ENCODE measurements around the gene IL26.

Gene IL26

GRCh38 chr12:68247785-68248184 lies 22.2 kb upstream of the IL26 start:
- Histone ChIP-seq H3K4me3 (replicated peaks; ENCODE audit: insufficient read depth, low read length) (no peak overlapping the region), H3K27me3 (ENCODE audit: insufficient read depth, poor library complexity, severe bottlenecking) (no peaks in the 10 kb centered on the region), H3K27ac (replicated peaks) (no peak overlapping the region)
- TF ChIP-seq SPI1 (IDR thresholded peaks at IDR 0.05; ENCODE audit: borderline replicate concordance, low read depth) (no peak), POLR2AphosphoS5 (IDR thresholded peaks at IDR 0.05; ENCODE audit: low read depth) (no peak), REST (IDR thresholded peaks at IDR 0.05; ENCODE audit: insufficient replicate concordance, low read depth) (no peak), CTCF (IDR thresholded peaks at IDR 0.05; ENCODE audit: insufficient read depth, low read length) (no peak), GABPA (IDR thresholded peaks at IDR 0.05; ENCODE audit: low read depth) (no peak)
- no peak for DNase-seq (ENCODE audit: low read depth in 1 of 2, low spot score in 1 of 2)

DNA sequence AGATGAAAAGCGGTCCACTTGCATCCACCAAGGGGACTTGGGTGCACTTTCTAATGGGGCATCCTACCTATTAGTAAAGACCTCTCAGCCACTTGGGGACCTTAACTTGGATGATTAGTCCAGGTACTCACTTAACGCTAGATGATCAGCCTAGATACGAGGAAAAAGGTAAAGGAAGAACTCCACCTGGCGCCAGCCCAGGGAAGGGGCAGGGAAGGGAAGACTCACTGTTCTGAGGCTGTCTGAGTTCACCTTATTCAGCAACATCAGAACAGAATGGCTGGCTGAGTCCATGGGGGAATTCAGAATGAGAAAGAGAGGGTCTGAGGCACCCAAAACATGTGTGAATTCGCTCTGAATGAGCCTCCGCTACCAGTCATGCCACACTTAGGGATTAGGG lies 20.7 kb upstream of the IL26 start:
- Histone ChIP-seq H3K4me3 (replicated peaks; ENCODE audit: insufficient read depth, low read length) (no peak overlapping the region), H3K27me3 (ENCODE audit: insufficient read depth, poor library complexity, severe bottlenecking) (no peaks in the 10 kb centered on the region), H3K27ac (replicated peaks) (no peak overlapping the region)
- no peak for TF ChIP-seq REST (IDR thresholded peaks at IDR 0.05; ENCODE audit: insufficient replicate concordance, low read depth)
- TF ChIP-seq POLR2AphosphoS5 (IDR thresholded peaks at IDR 0.05; ENCODE audit: low read depth) = no peak
- no peak for TF ChIP-seq GABPA (IDR thresholded peaks at IDR 0.05; ENCODE audit: low read depth)
- TF ChIP-seq CTCF (IDR thresholded peaks at IDR 0.05; ENCODE audit: insufficient read depth, low read length) = no peak
- TF ChIP-seq SPI1 (IDR thresholded peaks at IDR 0.05; ENCODE audit: borderline replicate concordance, low read depth) = no peak
- no peak for DNase-seq (ENCODE audit: low read depth in 1 of 2, low spot score in 1 of 2)

GRCh38 chr12:68245180-68246021 lies 19.8 kb upstream of the IL26 start:
- Histone ChIP-seq H3K4me3 (replicated peaks; ENCODE audit: insufficient read depth, low read length) (no peak overlapping the region), H3K27ac (replicated peaks) (no peak overlapping the region)

More at GRCh38 chr12:68245180-68246021, 19.8 kb upstream of the IL26 start:
- no peak for TF ChIP-seq CTCF (IDR thresholded peaks at IDR 0.05; ENCODE audit: insufficient read depth, low read length)
- TF ChIP-seq SPI1 (IDR thresholded peaks at IDR 0.05; ENCODE audit: borderline replicate concordance, low read depth) = no peak
- TF ChIP-seq REST (IDR thresholded peaks at IDR 0.05; ENCODE audit: insufficient replicate concordance, low read depth) = no peak
- TF ChIP-seq GABPA (IDR thresholded peaks at IDR 0.05; ENCODE audit: low read depth) = no peak
- TF ChIP-seq POLR2AphosphoS5 (IDR thresholded peaks at IDR 0.05; ENCODE audit: low read depth) = no peak
- H3K27me3 ChIP-seq (ENCODE audit: insufficient read depth, poor library complexity, severe bottlenecking) = no peaks in the 10 kb centered on the region
- DNase-seq (ENCODE audit: low read depth in 1 of 2, low spot score in 1 of 2) = no peak

Data from HL-60 (cell line).